NCI-H146 (cell line): ENCODE data around the gene HILPDA.
"Not testable (repeated sequence)": the region's sequence is repeated elsewhere in the genome, so short reads cannot be mapped to it uniquely, and the experiment has no call there.

Source experiments
- DNase-seq: peaks from one replicate; lab custom pipeline; 2025; lab: John Stamatoyannopoulos, UW

Gene HILPDA

DNA sequence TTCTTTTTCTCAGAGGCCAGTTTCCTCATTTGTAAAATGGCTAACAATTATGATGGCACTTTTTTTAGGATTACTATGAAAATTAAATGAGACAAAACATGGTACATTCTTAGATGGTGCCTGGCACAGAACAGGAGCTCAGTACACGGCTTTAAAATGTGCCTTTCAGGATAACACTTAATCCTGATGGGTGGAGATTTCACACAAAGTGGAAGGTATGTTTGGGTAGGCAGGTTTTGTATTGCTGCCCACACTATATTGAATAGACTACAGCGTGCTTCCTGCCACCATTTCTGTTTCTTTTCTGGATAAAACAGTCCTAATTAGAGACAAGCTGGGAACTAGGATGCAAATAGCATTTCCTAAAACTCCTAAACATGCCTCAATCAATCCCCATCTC, 23.9 kb upstream of the HILPDA start:
- no peak for DNase-seq

DNA sequence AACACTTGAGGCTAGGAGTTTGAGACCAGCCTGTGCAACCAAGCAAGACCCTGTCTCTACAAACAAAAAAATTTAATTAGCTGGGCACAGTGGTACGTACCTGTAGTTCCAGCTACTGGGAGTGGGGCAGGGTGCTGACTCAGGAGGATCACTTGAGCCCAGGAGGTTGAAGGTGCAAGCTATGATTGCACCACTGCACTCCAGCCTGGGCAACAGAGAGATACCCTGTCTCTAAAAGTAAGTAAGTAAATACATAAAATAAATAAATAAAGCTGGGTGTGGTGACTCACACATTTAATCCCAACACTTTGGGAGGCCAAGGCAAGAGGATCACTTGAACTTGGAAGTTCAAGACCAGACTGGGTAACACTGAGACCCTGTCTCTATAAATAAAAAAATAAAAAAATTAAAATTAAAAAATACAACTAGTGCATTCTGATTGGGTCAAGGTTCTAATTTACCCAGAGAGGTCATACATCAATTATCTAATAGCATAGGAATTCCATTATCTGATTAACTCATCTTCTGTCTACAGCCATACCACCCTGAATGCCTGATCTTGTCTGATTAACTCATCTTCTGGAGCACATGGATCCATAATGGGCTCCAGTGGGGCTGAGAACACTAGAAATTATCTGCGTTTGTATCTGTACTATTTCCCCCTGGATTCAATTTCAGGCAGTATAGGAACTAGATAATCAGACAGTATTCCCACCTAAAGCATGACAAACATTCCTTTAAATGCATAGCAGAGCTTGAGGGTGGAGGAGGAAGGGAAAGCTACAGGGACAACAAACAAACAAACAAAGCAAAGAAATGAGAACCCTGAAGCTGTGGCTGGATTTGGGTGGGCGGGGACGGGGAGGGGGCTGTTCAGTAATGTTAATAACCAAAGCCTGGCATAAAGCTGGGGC, 21.0 kb upstream of the HILPDA start:
- DNase-seq = no peak

DNA sequence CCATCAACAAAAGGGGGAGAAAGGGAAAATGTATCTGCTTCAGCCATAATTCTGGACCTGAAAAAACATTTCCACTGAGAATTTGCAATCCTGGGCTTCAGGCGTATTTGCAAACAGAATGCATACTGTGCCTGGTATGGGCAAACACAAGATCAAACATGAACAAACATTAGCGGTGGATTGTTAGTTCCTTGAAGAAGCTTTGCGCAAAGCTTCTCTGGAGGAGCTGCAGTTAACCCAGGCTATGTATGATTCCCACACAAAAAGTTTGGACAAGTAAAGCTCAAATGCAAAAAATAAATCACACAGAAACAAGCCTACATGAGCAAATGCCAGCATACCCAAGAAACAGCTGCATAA, 20.4 kb upstream of the HILPDA start:
- peak; percentile 18 for DNase-seq

DNA sequence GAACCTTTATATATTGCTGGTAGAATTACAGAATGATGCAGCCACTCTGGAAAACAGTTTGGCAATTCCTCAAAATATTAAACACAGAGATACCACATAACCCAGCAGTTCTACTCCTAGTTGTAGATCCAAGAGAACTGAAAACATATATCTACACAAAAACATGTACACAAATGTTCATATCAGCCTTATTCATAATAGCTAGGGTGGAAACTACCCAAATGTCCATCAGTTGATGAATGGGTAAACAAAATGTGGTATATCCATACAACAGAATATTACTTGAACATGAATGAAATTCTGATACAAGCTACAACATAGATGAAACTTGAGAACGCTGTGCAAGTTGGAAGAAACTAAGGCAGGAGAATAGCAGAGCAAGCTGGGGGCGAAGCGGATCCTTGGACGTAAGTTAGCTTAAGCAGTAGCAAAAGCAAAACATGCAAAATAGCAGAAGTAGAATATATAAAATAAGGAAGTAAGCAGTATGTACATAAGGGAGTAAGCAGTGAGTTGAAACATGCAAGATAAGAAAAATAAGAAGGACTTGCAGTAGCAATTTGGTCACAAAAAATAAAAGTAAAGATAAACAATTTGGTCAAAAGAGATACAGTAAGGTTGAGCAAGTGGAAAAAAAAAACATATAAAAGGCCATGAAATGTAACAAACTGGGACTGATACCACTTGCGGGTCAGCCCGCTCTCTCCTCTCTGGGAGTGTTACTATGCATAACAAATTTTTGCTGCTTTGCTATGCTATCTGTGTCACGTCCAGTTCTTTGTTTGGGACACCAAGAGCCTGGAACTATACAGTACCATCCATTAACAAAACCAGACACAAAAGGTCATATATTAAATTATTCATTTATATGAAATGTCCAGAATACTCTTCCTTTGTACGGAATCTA, 18.0 kb upstream of the HILPDA start:
- no peak for DNase-seq

DNA sequence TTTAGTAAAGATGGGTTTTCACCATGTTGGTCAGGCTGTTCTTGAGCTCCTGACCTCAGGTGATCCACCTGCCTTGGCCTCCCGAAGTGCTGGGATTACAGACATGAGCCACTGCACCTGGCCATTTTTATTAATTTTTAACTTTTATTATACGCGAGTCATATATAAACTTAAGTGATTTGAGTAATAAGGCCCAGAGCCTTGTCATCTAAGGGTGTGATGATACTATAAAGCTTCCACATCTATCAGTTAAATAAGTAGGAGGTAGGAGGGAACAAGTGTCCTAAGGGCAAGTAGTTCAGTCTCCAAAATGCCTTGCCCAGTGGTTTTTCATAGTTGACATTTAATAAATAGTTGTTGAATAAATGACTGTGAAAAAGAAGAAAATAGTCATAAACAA, 13.3 kb upstream of the HILPDA start:
- no peak for DNase-seq

DNA sequence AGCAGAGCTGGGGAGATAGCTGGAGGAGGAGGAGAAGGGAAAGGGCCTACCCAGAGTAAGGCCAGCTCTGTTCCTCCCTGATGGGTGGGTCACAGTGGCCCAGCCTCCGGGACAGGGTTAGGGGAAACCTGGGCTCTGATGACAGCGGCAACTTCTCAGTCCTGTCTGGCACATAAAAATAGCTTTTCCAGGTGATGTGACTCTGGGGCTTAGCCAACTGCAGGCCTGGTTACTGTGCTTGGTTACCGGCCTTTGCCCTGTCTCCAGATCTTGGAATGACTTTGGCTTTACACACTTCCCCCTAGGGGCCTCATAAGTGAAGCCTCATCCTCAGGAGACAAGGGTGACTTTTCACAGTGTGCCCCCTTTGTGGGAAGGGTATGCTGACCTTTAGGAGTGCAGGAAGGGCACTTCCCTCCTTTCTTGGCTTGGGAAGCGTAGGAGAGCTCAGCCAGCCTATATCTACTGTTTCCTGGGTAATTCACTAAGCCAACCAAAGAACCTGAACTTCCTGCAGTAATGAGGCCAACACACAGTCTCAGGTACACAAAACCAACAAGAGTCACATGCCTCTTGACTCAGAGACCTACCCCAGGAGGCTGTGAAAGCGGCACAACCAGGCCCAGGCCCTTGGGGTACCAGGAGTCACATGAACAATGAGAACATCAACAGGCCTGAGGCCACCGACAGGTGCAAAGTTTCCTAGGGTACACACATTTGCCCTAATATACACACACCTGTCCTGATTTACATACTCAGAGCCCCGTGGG, 11.7 kb upstream of the HILPDA start:
- peak; percentile 98 for DNase-seq

DNA sequence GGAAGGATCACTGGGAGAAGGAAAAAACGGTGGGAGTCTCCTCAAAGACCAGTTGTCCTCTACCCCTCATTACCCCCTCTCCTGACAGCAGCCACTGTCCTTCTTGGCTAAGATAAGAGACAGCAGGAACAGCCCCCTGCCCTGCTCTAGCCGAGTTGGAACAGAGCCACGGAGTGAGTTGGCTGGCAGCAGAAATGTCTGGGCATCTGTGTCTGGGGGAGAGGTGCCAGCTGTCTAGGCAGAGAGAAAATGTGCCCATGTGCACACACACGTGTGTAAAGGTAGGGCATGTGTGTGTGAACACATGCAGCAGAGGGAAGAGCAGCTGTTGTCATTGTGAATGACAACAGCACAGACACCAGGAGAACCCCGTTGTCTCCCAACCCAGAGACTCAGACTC, 9.4 kb upstream of the HILPDA start:
- peak; percentile 7 for DNase-seq

DNA sequence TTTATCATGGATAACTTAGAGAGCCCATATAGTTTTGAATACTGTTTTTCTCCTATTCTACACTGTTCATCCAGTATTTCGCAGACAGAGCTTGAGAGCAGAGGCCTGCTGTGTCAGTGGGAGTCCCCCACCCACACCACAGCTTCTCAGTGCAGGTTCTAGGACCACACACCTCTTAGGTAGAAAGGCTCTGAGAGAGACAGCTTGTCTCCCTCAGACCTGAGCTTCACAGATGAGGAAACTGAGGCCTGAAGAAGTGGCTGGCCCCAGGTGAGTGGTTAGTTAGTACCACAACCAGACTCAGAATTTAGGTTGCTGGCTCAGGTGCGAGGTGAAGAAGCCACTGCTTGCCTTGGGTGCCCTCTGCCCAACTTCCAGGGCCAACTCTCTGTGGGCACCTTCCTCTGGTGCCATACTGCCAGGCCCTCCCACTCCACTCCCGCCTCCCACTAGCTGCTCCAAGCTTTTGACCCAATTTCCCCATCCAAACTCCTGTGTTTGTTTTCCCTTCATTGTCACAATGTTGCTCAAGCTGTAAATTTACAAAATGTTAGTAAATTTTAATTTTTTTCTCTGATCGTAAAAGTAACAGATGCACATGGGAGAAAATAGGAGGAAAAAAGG, 7.6 kb upstream of the HILPDA start:
- DNase-seq = no peak

DNA sequence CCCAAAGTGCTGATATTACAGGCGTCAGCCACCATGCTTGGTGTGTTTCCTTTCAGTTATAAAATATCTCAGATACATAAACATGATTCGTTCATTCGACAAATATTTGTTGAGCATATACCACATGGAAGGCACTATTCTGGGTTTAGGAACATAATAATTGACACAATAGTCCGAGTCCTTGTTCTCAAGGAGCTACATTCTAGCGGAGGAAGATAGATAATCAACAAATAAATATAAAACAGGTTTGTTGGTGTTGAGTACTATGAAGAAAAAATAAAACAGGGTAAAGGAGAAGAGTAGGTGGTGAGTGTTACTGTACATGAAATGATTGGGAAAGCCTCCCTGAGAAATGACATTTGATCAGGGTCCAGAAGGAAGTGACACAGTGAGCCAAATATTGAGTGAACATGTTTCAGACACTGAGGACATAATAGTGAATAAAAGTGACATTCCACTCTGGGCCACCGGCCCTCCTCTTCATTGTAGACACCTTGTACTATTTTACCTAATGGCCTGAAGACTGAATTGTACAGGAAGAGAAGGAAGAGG, 6.9 kb upstream of the HILPDA start:
- DNase-seq = no peak

DNA sequence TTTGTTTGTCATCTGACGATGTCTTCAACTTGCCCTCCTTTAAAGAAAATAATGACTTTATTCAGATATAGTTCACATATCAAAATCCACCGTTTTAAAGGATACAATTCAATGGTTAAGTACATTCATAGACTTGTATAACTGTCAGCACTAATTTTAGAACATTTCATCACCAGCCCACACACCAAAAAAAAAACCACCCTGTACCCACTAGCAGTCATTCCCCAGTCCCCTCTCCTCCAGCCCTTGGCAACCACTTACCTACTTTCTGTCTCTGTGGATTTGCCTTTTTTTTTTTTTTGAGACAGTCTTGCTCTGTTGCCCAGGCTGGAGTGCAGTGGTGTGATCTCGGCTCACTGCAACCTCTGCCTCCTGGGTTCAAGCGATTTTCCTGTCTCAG, 5.3 kb upstream of the HILPDA start:
- no peak for DNase-seq

DNA sequence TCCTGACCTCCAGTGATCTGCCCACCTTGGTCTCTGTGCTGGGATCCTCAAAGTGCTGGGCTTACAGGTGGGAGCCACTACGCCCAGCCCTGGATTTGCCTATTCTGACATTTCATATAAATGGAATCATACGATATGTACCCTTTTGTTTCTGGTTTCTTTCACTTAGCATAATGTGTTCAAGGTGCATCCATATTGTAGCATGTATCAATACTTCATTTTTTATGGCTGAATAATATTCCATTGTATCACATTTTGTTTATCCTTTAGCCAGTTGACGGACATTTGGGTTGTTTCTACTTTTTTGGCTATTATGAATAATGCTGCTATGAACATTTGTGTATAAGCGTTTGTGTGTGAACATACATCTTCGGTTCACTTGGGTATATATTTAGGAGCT, 4.8 kb upstream of the HILPDA start:
- DNase-seq = no peak

DNA sequence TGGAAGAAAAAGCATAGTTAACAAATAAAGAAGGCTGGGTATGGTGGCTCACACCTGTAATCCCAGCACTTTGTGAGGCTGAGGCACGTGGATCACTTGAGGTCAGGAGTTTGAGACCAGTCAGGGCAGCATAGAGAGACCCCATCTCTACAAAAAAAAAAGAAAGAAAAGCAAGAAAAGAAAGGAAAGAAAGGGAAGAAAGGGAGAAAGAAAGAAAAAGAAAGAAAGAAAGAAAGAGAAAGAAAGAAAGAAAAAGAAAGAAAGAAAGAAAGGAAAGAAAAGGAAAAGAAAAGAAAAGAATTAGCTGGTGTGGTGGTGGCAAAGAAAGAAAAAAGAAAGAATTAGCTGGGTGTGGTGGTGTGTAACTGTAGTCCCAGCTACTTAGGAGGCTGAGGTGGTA, 3.1 kb upstream of the HILPDA start:
- no peak for DNase-seq

DNA sequence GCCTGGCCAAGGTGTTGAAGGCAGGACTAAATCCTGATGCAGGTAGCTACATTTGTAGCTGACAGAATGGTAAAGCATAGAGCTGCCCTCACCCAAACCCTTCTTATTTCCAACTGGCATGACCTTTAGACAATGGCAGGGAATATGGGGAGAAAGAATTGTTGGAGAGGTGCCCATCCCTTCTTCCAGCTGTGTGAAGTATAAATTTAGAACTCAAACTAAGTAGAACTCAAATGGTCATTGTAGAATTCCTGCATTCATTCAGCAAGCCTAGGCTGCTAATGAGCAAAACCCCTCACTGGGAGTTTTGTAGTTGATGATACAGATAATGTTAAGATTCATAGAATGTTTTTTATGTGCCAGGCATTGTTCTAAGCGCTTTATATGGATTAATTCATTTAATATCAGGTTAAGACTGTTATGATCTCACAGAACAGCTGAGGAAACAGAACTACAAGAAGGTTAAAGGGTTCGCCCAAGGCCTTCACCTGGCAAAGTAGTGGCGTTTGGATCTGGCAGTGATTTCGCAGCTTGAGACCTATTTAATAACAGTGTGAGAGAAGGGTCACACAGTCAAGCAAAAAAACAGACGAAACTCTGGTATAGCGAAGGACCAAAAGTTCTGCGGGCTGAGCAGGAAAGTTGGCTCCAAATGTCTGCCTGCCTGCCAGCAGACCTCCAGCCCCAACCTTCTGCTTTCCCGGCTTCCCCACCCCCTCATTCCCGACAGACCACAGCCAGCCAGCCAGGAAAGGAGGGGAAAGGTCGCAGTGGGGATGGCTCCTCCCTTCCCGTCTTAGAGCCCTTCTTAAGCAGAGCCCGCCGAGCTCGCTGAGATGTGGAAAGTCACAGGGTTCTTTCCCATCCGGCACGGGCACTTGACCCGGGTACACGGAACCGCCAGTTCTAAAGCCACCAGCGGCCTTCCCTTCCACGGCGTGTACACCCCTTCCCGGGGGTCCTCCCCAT, 1.6 kb upstream of the HILPDA start:
- DNase-seq = no peak

DNA sequence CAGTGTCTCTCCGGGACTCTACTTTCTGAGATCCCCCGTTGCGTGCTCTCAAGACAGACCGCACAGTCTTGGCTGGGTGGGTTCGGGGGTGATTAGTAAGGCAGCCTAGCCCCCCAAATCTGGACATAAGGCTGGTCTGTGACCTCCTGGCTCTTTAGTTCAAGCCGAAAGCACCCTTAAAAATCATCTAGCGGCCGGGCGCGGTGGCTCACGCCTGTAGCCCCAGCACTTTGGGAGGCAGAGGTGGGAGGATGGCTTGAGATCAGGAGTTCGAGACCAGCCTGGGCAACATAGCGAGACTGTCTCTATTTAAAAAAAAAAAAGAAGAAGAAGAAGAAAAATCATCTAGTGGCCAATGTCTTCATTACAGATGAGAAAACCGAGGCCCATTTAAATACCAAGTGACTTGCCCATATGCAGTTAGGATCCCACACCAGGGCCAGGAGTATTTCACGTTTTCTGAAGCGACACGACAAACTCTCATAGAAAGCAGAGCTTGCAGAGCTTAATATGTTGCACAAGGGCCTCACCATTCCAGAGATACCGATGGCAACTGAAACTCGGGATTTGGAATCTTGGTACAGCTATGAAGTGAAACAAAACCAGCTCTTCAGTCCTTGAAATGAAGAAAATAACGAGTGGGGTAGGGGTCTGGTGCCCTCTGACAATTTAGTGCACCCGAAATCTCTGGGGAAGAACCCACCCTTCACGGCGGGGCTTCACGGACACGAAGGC, 703 bp upstream of the HILPDA start:
- no peak for DNase-seq

DNA sequence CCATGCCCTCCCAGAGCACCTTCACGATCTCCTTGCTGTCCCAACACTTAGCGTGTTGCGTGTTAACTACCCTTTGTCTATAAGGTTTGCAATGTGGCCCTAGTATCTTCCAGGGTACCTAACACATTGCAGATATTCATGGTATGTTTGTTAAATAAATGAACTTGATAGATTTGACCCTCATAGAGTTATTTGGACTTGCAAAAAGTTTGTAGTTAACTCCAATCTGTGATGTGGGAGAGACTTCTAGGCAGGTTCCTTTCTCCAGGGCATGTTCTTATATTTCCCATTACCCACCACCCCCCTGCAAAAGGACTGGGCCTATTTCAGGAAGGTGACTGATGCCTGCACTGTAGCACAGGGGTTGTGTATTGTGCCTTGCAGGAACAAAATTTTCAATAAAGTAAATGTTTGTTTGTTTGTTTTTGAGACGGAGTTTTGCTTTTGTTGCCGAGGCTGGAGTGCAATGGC, 612 bp downstream of the HILPDA start:
- no peak for DNase-seq

DNA sequence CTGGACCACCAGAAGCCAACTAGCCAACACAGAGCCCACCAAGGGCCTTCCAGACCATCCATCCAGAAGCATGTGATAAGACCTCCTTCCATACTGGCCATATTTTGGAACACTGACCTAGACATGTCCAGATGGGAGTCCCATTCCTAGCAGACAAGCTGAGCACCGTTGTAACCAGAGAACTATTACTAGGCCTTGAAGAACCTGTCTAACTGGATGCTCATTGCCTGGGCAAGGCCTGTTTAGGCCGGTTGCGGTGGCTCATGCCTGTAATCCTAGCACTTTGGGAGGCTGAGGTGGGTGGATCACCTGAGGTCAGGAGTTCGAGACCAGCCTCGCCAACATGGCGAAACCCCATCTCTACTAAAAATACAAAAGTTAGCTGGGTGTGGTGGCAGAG, 1.7 kb downstream of the HILPDA start:
- not testable (repeated sequence) for DNase-seq

DNA sequence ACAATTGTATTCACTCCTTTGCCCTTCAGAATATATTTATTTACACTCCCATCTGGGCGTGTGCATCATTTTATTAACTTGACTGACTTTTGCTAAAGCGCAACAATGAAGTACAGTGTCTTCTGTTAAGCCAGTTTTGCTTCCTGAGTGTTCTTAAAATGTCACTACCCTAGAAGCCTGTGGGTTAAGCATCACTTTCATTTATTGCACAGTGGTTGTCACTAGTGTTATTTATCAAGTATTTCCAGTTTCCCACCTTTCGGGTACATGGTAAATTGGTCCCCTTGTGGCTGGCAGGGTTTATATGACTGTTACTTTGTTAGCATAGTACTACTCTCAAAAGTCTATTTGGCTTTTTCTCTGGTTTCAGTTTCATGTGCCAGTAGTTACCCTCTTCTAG, 3.3 kb downstream of the HILPDA start:
- no peak for DNase-seq

DNA sequence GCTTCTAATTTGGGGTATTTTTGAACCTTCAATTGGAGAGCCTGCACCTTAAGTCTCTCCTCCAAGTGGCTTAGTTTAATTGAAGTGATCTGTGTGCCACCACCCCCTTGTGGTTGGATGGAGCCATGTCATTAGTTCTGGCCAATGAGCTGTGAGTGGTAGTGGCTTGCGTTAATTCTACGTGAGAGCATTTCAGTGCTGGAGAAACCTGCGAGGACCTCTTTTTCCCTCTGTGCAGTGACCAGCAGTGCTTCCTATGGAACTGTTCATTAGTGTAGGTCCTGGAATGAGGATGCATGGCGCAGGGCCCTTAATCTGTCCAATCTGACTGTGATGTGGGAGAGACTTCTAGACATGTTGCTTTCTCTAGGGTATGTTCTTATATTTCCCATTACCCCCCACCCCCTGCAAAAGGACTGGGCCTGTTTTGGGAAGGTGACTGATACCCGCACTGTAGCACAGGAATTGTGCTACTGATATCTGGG, 3.8 kb downstream of the HILPDA start:
- peak; percentile 60 for DNase-seq

DNA sequence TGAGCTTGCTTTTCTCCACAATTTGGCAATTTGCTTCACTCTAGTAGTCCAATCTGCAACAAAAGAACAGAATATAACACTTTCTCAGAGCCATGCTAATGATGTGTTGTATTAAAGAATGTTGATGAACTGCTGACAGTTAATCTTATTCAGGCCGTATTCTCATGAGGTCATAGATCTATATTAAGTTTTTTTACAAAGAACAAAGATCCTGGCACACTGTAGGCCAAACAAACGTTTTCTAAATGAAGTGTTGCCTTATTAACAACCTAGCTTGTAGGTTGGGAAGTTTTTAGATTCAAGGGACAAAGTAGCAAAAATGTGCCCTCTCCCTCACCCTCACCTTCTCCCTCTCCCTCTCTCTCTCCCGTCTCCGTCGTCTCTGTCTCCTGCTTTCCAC, 6.8 kb downstream of the HILPDA start:
- DNase-seq = no peak
